Keratinocyte (primary cell): Measurements from ENCODE around the gene RBP4.

Source experiments
- EZH2 ChIP-seq: IDR thresholded peaks from one replicate; pipeline ENCODE4 v1.6.1; 2012; ENCODE audit warnings: inconsistent platforms, mild to moderate bottlenecking, low read length, moderate library complexity
- TF ChIP-seq, protein P1 (sequence below), 3 experiments: IDR thresholded peaks in 1 of 3; conservative IDR thresholded peaks in 1 of 3; optimal IDR thresholded peaks in 1 of 3; 2 replicates in 2 of 3; 3 replicates in 1 of 3; pipeline versions ENCODE3 to v1.5.1; 2011; ENCODE audit warnings: low read length in 3 of 3, mild to moderate bottlenecking in 3 of 3, moderate library complexity in 2 of 3, control low read depth in 1 of 3, inconsistent platforms in 1 of 3; ENCODE audit not compliant: insufficient read depth in 2 of 3; ENCODE audit errors: extremely low read depth in 1 of 3

DNA sequence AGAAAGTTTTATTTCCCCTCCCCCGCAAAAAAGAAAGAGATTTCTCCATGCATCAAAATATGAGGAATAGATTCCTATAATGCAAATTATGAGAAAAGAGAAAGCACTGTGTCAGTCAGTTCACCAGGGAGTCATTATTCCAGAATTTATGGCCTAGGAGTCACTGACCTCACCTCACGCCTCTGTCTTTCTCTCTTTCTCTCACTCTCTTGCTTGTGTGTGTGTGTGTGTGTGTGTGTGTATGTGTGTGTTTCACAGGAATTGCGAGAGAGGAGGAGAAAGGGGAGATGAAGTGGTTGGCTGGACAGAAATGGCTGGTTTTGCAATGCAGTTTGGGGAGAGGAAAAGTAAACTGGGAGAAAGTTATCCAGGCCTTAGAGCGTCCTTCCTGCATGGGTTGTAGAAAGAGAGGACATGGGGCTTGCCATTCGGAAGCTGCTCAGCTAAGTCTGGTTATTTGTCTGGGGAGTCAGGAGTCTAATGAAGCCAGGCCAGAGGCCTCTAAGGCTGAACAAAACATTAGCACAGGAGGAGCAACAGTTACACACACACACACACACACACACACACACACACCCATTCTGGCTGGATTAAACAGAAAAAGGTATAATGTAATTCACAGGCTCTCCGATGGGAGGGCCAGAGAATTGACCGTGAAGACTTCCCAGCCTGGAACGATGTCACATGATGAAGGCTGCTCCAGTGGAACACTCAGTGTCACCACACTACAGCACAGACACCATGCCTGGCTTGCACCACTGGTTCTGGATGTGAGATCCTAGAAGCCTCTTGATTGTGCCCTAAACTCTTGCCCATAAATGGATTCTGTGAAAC lies 47.3 kb downstream of the RBP4 start:
- TF ChIP-seq, protein P1, sequence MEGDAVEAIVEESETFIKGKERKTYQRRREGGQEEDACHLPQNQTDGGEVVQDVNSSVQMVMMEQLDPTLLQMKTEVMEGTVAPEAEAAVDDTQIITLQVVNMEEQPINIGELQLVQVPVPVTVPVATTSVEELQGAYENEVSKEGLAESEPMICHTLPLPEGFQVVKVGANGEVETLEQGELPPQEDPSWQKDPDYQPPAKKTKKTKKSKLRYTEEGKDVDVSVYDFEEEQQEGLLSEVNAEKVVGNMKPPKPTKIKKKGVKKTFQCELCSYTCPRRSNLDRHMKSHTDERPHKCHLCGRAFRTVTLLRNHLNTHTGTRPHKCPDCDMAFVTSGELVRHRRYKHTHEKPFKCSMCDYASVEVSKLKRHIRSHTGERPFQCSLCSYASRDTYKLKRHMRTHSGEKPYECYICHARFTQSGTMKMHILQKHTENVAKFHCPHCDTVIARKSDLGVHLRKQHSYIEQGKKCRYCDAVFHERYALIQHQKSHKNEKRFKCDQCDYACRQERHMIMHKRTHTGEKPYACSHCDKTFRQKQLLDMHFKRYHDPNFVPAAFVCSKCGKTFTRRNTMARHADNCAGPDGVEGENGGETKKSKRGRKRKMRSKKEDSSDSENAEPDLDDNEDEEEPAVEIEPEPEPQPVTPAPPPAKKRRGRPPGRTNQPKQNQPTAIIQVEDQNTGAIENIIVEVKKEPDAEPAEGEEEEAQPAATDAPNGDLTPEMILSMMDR (optimal IDR thresholded peaks at IDR 0.05 in 1 of 3, IDR thresholded peaks at IDR 0.05 in 1 of 3, conservative IDR thresholded peaks at IDR 0.05 in 1 of 3; ENCODE audit: extremely low read depth in 1 of 3, insufficient read depth in 2 of 3, low read length in 3 of 3): no peak
- no peak for TF ChIP-seq EZH2
